ENCODE data around the gene PTGS2. TPM values are rescaled to one million over a fixed set of nuclear protein-coding genes. Genes with fewer than 3 reads are reported as not detected.

Gene PTGS2
- total and polyA plus RNA-seq, 2 of the 8 experiments (the other 6 are each of a cell fraction or from before 2014, with no cell fraction given): 0.29 to 0.35 TPM

DNA sequence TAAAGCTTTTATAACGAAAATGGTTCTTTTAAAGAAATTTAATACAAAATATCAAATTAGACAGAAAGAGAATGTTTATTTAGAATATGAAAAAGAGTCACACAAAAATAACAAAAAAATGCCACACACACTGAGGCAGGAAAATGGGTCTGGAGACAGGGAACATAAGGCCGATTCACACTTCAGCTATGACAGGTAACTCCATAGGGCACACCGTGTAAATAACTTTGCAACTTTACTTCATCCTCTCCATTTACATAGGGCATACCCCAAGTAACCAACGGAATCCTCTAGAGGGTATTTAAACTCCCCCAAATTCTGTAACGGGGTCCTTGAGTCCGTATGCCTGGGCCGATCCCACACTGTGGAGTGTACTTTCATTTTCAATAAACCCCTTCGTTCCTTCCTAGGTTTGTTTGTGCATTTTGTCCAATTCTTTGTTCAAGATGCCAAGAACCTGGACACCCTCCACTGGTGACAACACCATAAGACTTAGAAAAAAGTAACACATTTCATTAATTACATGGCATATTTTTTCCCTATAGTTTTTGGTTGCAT is 23.1 kb upstream of the PTGS2 start (continued):
- TF ChIP-seq CHD7 (IDR thresholded peaks at IDR 0.05; ENCODE audit: insufficient replicate concordance, low read length): no peak
